Body of pancreas (tissue), 4 donors: Measurements from ENCODE around the gene SEC22C. TPM values are rescaled to one million over a fixed set of nuclear protein-coding genes. Genes with fewer than 3 reads are reported as not detected.

Experiments used
- ATAC-seq: fragments of 150-250 bp; one replicate; pipeline ENCODE4 v1.9.1; 2016
- DNase-seq, 4 donors: peaks; one replicate each; pipeline ENCODE4 v3.0.0-alpha.2; 2019
- H3K27ac ChIP-seq, 4 donors: fragments of 200-600 bp; sonication (generic); 1 replicate in 3 of 4; 2 replicates in 1 of 4; pipeline versions ENCODE4 v1.5.1 to v1.6.1; 2016 to 2019; ENCODE audit warnings: mild to moderate bottlenecking in 1 of 4, mixed read lengths in 1 of 4, moderate library complexity in 1 of 4
- H3K27me3 ChIP-seq, 2 donors: fragments of 200-600 bp; sonication (generic); one replicate each; pipeline ENCODE4 v1.6.0; 2016; ENCODE audit warnings: mild to moderate bottlenecking in 1 of 2
- H3K36me3 ChIP-seq, 2 donors: fragments of 200-600 bp; sonication (generic); replicated peaks in 1 of 2; 2 replicates each; pipeline ENCODE4 v1.5.1; 2016; ENCODE audit warnings: low read depth in 2 of 2; ENCODE audit not compliant: insufficient read depth in 1 of 2
- H3K4me1 ChIP-seq: fragments of 200-600 bp; sonication (generic); one replicate; pipeline ENCODE4 v1.6.0; 2016
- H3K4me3 ChIP-seq, 2 donors: fragments of 200-600 bp; sonication (generic); 1 replicate in 1 of 2; 2 replicates in 1 of 2; pipeline ENCODE4 v1.5.1; 2016 to 2019
- H3K9me3 ChIP-seq, 3 donors: fragments of 200-600 bp; sonication (generic); 1 replicate in 2 of 3; 2 replicates in 1 of 3; pipeline ENCODE4 v1.5.1; 2016
- POLR2A ChIP-seq, 3 donors: fragments of 450-650 bp; IDR thresholded peaks; one replicate each; pipeline ENCODE4 v1.6.1; 2016; ENCODE audit warnings: antibody characterized with exemption in 3 of 3, mild to moderate bottlenecking in 2 of 3
- WGBS, 2 donors: methylation state at CpG; one replicate each; pipeline ENCODE4 v1.1.5; 2017; 5-methylcytosine and 5-hydroxymethylcytosine counted together
- intact Hi-C: fragments of 100-400 bp; cut with DNase I; formaldehyde crosslinking; loops from one replicate; pipeline ENCODE4 v1.15.1; 2023
- total RNA-seq, 2 donors: library from RNA; depleted of rRNA; stranded (reverse); fragments of >200 nt; gene quantifications; one replicate each; pipeline ENCODE4 v1.1.0, GENCODE V29; 2016
- TF ChIP-seq, protein P1 (sequence below), 7 experiments: fragments of 450-650 bp in 4 of 7; fragments of 200-600 bp in 3 of 7; sonication (generic) in 3 of 7; IDR thresholded peaks; one replicate each; pipeline ENCODE4 v1.5.1; 2016 to 2019; ENCODE audit warnings: antibody characterized with exemption in 7 of 7

Gene SEC22C
- total RNA-seq, 2 donors from 2014 or later, result 23.1 to 30.9 TPM

DNA sequence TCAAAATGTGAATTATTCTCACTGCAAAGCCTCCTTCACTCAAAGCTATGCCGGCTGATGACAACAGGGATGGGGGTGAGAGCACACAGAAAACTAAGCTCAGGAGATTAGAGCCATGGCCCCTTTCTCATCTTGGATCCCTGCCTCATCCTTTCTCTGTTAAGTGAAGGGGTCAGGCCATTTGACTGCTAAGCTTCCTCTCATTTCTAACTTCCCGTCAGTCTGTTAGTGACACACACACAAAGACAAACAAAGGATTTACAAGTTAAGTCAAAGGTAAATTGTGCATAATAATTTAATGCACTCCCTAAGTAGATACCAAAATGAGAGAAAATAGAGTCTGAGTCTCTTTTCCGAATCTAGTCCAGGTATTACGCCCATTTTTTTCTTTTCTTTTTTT lies 10.0 kb upstream of the SEC22C start:
- H3K27me3 ChIP-seq, result no peaks in the 10 kb centered on the region
- peaks cover 0 to 2% of the 10 kb centered on the region in 2 donors for H3K36me3 ChIP-seq
- intact Hi-C loops, result no loop called here
- H3K27ac ChIP-seq, result peak overlapping the region in 2 of 4 donors; percentile 69 to 84
- WGBS, 2 donors, result 75 to 77% methylated on average over 4 of the region's 4 CpGs
- TF ChIP-seq, protein P1, sequence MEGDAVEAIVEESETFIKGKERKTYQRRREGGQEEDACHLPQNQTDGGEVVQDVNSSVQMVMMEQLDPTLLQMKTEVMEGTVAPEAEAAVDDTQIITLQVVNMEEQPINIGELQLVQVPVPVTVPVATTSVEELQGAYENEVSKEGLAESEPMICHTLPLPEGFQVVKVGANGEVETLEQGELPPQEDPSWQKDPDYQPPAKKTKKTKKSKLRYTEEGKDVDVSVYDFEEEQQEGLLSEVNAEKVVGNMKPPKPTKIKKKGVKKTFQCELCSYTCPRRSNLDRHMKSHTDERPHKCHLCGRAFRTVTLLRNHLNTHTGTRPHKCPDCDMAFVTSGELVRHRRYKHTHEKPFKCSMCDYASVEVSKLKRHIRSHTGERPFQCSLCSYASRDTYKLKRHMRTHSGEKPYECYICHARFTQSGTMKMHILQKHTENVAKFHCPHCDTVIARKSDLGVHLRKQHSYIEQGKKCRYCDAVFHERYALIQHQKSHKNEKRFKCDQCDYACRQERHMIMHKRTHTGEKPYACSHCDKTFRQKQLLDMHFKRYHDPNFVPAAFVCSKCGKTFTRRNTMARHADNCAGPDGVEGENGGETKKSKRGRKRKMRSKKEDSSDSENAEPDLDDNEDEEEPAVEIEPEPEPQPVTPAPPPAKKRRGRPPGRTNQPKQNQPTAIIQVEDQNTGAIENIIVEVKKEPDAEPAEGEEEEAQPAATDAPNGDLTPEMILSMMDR (IDR thresholded peaks at IDR 0.05), result no peak
- TF ChIP-seq POLR2A (IDR thresholded peaks at IDR 0.05), result no peak
- DNase-seq, result no peak
- H3K4me3 ChIP-seq, result no peak overlapping the region
- no peaks in the 10 kb centered on the region for H3K9me3 ChIP-seq
- ATAC-seq, result no peak
- H3K4me1 ChIP-seq, result peaks cover 19% of the 10 kb centered on the region

DNA sequence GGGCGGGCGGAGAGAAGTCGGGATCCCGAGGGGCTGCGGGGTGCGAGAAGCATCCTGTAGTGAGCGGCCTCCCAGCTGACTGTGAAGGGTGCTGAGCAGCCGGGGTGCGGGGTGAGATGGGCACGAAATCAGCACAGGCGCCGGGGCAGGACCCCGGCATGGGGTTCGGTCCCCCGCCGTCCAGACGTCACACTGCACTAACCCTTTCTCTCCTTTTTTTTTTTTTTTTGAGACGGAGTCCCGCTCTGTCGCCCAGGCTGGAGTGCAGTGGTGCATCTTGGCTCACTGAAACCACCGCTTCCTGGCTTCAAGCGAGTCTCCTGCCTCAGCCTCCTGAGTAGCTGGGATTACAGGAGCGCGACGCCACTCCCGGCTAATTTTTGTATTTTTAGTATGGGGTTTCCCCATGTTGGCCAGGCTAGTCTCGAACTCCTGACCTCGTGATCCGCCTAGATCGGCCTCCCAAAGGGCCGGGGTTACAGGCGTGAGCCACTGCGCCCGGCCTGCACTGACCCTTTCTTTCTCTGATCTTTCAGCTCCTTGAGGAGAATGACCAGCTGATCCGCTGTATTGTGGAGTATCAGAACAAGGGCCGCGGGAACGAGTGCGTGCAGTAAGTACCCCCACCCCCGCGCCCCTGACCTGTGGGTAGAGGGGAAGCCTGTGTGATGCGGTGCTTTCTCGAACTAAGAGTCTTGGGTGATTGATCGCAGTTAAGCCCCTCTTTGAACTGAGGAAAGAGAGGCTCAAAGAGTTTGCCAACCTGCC lies 9.4 kb upstream of the SEC22C start:
- 6 to 8% methylated on average over 40 to 44 of the region's 44 CpGs for WGBS, 2 donors
- DNase-seq (no peak), ATAC-seq (no peak)
- TF ChIP-seq, protein P1 (IDR thresholded peaks at IDR 0.05), result no peak
- TF ChIP-seq POLR2A (IDR thresholded peaks at IDR 0.05), result no peak
- Histone ChIP-seq H3K27ac (peak overlapping the region; percentile 69 to 85 (median 80)), H3K9me3 (no peaks in the 10 kb centered on the region), H3K4me1 (peaks cover 19% of the 10 kb centered on the region), H3K36me3 (peaks cover 0 to 2% of the 10 kb centered on the region in 2 donors), H3K4me3 (peak overlapping the region; percentile 45 to 49), H3K27me3 (no peaks in the 10 kb centered on the region)
- intact Hi-C loops, result no loop called here

DNA sequence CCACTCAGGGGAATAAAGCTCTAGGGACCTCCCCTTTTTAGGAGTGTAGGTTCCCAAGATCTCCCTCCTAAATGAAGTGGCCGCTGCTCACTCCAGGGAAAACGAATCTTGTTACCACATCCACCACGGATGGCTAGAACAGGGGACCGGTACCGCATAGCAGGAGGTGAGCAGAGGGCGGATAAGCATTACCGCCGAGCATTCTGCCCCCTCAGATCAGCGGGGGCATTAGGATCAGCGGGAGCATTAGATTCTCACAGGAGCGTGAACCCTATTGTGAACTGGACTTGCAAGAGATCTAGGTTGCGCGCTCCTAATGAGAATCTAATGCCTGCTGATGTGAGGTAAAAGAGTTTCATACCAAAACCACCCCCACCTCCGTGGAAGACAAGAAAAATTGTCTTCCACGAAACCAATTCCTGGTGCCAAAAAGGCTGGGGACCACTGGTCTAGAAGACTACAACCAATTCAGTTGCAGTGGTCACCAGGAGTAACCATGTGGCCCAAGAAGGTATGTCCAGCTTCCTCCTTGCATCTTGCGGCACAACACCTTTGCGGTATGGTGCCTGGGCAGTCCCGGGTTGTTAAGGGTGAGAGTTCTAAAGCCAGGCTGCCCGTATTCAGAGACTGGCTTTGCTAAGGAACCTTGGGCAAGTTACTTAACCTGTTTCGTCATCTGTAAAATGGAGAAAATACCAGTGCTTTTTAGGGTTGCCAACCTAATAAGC lies 7.8 kb upstream of the SEC22C start:
- TF ChIP-seq, protein P1 (IDR thresholded peaks at IDR 0.05), result no peak
- TF ChIP-seq POLR2A (IDR thresholded peaks at IDR 0.05), result no peak
- 87 to 89% methylated on average over 17 to 20 of the region's 20 CpGs for WGBS, 2 donors
- no peaks in the 10 kb centered on the region for H3K36me3 ChIP-seq
- intact Hi-C loops, result no loop called here
- peaks cover 19% of the 10 kb centered on the region for H3K4me1 ChIP-seq
- H3K27me3 ChIP-seq, result no peaks in the 10 kb centered on the region
- peak overlapping the region in 3 of 4 donors; percentile 69 to 84 (median 76) for H3K27ac ChIP-seq
- H3K4me3 ChIP-seq, result no peak overlapping the region
- H3K9me3 ChIP-seq, result no peaks in the 10 kb centered on the region
- ATAC-seq (no peak), DNase-seq (peak in 1 of 4 donors; percentile 12)

- Histone ChIP-seq H3K36me3 (no peaks in the 10 kb centered on the region), H3K4me3 (no peak overlapping the region), H3K4me1 (peaks cover 17% of the 10 kb centered on the region), H3K9me3 (no peaks in the 10 kb centered on the region), H3K27ac (no peak overlapping the region), H3K27me3 (no peaks in the 10 kb centered on the region)
- DNase-seq, result no peak
- TF ChIP-seq, protein P1 (IDR thresholded peaks at IDR 0.05), result no peak
- intact Hi-C loops, result no loop called here
- WGBS, 2 donors, result 82 to 90% methylated on average over 5 of the region's 5 CpGs
- ATAC-seq, result no peak
Measured at GRCh38 chr3:42588625-42589024, 6.9 kb upstream of the SEC22C start.
